GM19351 (cell line): ENCODE results near the gene MAPK11.

ENCODE experiments used
- ATAC-seq: cut with Tn5 transposase; IDR thresholded peaks from one replicate; pipeline ENCODE4 v1.9.1; 2021; ENCODE audit warnings: mild to moderate bottlenecking, moderate library complexity; ENCODE audit not compliant: unreplicated experiment

Gene MAPK11

GRCh38 chr22:50250555-50251476, 19.4 kb downstream of the MAPK11 start, which contains the start of gene HDAC10:
TSS of gene HDAC10 (minus strand) at chr22:50251265. CDS start at chr22:50251032, 233 bp downstream.
- ATAC-seq = peak; percentile 65

GRCh38 chr22:50250249-50250554, 20.0 kb downstream of the MAPK11 start:
- no peak for ATAC-seq

- ATAC-seq = no peak
Measured at GRCh38 chr22:50249341-50250248, 20.6 kb downstream of the MAPK11 start.

- no peak for ATAC-seq
Measured at GRCh38 chr22:50248196-50249081, 21.7 kb downstream of the MAPK11 start.

- ATAC-seq = no peak
Measured at GRCh38 chr22:50247748-50248147, 22.4 kb downstream of the MAPK11 start.

- no peak for ATAC-seq
Measured at GRCh38 chr22:50246242-50247175, 23.7 kb downstream of the MAPK11 start.

- no peak for ATAC-seq
Measured at GRCh38 chr22:50245214-50246072, 24.7 kb downstream of the MAPK11 start.

GRCh38 chr22:50244420-50245213, 25.6 kb downstream of the MAPK11 start, which contains the start of gene TUBGCP6:
TSS of gene TUBGCP6 (minus strand) at chr22:50245023. CDS start at chr22:50244459, 564 bp downstream.
- peak; percentile 55 for ATAC-seq

GRCh38 chr22:50243685-50244419, 26.3 kb downstream of the MAPK11 start:
- ATAC-seq = no peak

- ATAC-seq = no peak
Measured at GRCh38 chr22:50242406-50242949, 27.7 kb downstream of the MAPK11 start.

GRCh38 chr22:50238755-50239154, 31.4 kb downstream of the MAPK11 start:
- ATAC-seq = no peak

- no peak for ATAC-seq
Measured at GRCh38 chr22:50236731-50237409, 33.3 kb downstream of the MAPK11 start.

GRCh38 chr22:50233223-50233622, 37.0 kb downstream of the MAPK11 start:
- ATAC-seq = no peak

- no peak for ATAC-seq
Measured at GRCh38 chr22:50232481-50233151, 37.6 kb downstream of the MAPK11 start.

- ATAC-seq = no peak
Measured at GRCh38 chr22:50229370-50229769, 40.8 kb downstream of the MAPK11 start.

- no peak for ATAC-seq
Measured at GRCh38 chr22:50228366-50228765, 41.8 kb downstream of the MAPK11 start.
